ENCODE results near the gene NFYA. TPM values are rescaled to one million over a fixed set of nuclear protein-coding genes. Genes with fewer than 3 reads are reported as not detected.

Gene NFYA
- total and polyA plus RNA-seq, 2 of the 4 experiments (the other 2 are of a cell fraction): 10.9 to 28.5 TPM

GRCh38 chr6:41037107-41037900, 35.5 kb upstream of the NFYA start (continued):
- no peak for TF ChIP-seq FOS (IDR thresholded peaks at IDR 0.05; ENCODE audit: low read depth, low read length)

- DNase-seq (no peak), ATAC-seq (ENCODE audit: low read depth) (no peak)
- intact Hi-C loops (cut with micrococcal nuclease) (no loop called here), dilution Hi-C loops (cut with HindIII; ENCODE audit: low sequenced_read_pairs, unreplicated experiment) (no loop called here), in situ Hi-C loops (cut with MboI; ENCODE audit: low sequenced_read_pairs) (loop anchor here (25.0 kb wide), 2 partner anchors 1051 to 1676 kb away; no protein-coding TSS in a partner anchor)
- no TSS peak for BruUV-seq (replicated peaks)
- Histone ChIP-seq H3K4ac (ENCODE audit: low read depth, low read length) (no peak overlapping the region), H3K9me3 (ENCODE audit: control insufficient read depth, insufficient read depth, low read length) (no peaks in the 10 kb centered on the region), H3K18ac (ENCODE audit: low read depth, low read length) (no peak overlapping the region), H3K9me1 (ENCODE audit: insufficient read depth, low read length) (no peaks in the 10 kb centered on the region), H3K4me3 (ENCODE audit: insufficient read depth, low read depth, low read length) (no peak overlapping the region), H2AK9ac (replicated peaks; ENCODE audit: low read depth, low read length, poor library complexity) (no peak overlapping the region), H3K4me1 (ENCODE audit: control insufficient read depth, insufficient read depth, low read length) (no peaks in the 10 kb centered on the region), H4K8ac (ENCODE audit: low read depth in 2 of 2, low read length in 2 of 2) (no peak overlapping the region), H2BK120ac (ENCODE audit: low read depth, low read length) (no peak overlapping the region), H3K14ac (replicated peaks; ENCODE audit: low read depth, low read length) (no peak overlapping the region), H2BK20ac (ENCODE audit: low read depth, low read length) (no peak overlapping the region), H2AFZ (replicated peaks; ENCODE audit: low read length, poor library complexity) (no peak overlapping the region), H4K5ac (ENCODE audit: low read depth, low read length) (no peak overlapping the region), H2BK15ac (ENCODE audit: low read depth, low read length) (no peak overlapping the region), H2AK5ac (ENCODE audit: low read depth, low read length) (no peak overlapping the region), H3K4me2 (ENCODE audit: low read depth, low read length) (no peak overlapping the region), H4K91ac (ENCODE audit: insufficient read depth, low read depth, low read length) (no peak overlapping the region), H3K36me3 (ENCODE audit: control insufficient read depth, insufficient read depth, low read length) (no peaks in the 10 kb centered on the region), H3K27ac (ENCODE audit: insufficient read depth, low read length) (no peak overlapping the region), H4K20me1 (ENCODE audit: insufficient read depth, low read length) (no peaks in the 10 kb centered on the region), H3K27me3 (ENCODE audit: control insufficient read depth, insufficient read depth, low read length) (peaks cover 14% of the 10 kb centered on the region), H3K79me1 (ENCODE audit: low read depth in 1 of 2, low read length in 2 of 2) (no peaks in the 10 kb centered on the region), H3K23ac (ENCODE audit: low read depth, low read length) (no peak overlapping the region), H3K9ac (ENCODE audit: low read depth, low read length) (no peak overlapping the region), H3K56ac (ENCODE audit: extremely low read depth, insufficient read depth, low read length) (no peak overlapping the region), H2BK5ac (ENCODE audit: low read depth, low read length, poor library complexity, severe bottlenecking) (no peak overlapping the region)
- ChIA-PET POLR2A (ENCODE audit: unreplicated experiment) (no interaction called here), CTCF (no interaction called here)
- 60% methylated on average over 1 of the region's 3 CpGs; no CpG with 5 or more reads in 1 of the 2 experiments for WGBS, 2 experiments (ENCODE audit: extremely low coverage in 2 of 2, insufficient read length in 1 of 2)
- TF ChIP-seq CHD1 (IDR thresholded peaks at IDR 0.05; ENCODE audit: low read depth, low read length) (no peak), FOS (IDR thresholded peaks at IDR 0.05; ENCODE audit: low read depth, low read length) (no peak), ELK1 (IDR thresholded peaks at IDR 0.05; ENCODE audit: borderline replicate concordance, low read depth, low read length) (no peak), MXI1 (IDR thresholded peaks at IDR 0.05; ENCODE audit: borderline replicate concordance, low read depth, low read length) (no peak), CEBPB (IDR thresholded peaks at IDR 0.05; ENCODE audit: low read depth, low read length) (no peak), MAFK (IDR thresholded peaks at IDR 0.05; ENCODE audit: low read depth, low read length) (no peak), RCOR1 (IDR thresholded peaks at IDR 0.05; ENCODE audit: insufficient replicate concordance, low read length) (no peak), SMC3 (IDR thresholded peaks at IDR 0.05; ENCODE audit: low read depth, low read length) (no peak), NFE2L2 (IDR thresholded peaks at IDR 0.05; ENCODE audit: low read depth, low read length) (no peak), MAZ (IDR thresholded peaks at IDR 0.05; ENCODE audit: borderline replicate concordance, low read depth, low read length) (no peak), CTCF (conservative IDR thresholded peaks at IDR 0.05; ENCODE audit: low read depth, low read length) (no peak), RAD21 (IDR thresholded peaks at IDR 0.05; ENCODE audit: low read length) (no peak), BHLHE40 (IDR thresholded peaks at IDR 0.05; ENCODE audit: low read depth, low read length) (no peak)
Observed at GRCh38 chr6:41038205-41038604, 34.6 kb upstream of the NFYA start.

All from IMR-90 (cell line).